Stimulated activated CD4-positive, alpha-beta T cell treated with anti-CD3 and anti-CD28 coated beads, Interleukin-4, amount 100 ng/mL, for 4 hours (primary cell): ENCODE data around the gene AMOT.

ENCODE experiments used
- DNase-seq, 2 experiments: peaks; one replicate each; pipeline ENCODE4 v3.0.0-alpha.2; 2020

AMOT gene

GRCh38 chrX:112835019-112835418 is 5.6 kb downstream of the AMOT start:
- no peak for DNase-seq

- DNase-seq: no peak
Observed at GRCh38 chrX:112834031-112834845, 6.4 kb downstream of the AMOT start.

GRCh38 chrX:112832481-112833095 is 8.0 kb downstream of the AMOT start:
- DNase-seq: no peak

- DNase-seq: no peak
Observed at GRCh38 chrX:112830540-112830939, 10.1 kb downstream of the AMOT start.

- no peak for DNase-seq
Observed at GRCh38 chrX:112827292-112827903, 13.2 kb downstream of the AMOT start.

GRCh38 chrX:112826023-112826422 is 14.6 kb downstream of the AMOT start:
- no peak for DNase-seq

- DNase-seq: no peak
Observed at GRCh38 chrX:112822892-112823291, 17.7 kb downstream of the AMOT start.

GRCh38 chrX:112820364-112821268 is 20.0 kb downstream of the AMOT start:
- no peak for DNase-seq

GRCh38 chrX:112819813-112820212 is 20.8 kb downstream of the AMOT start:
- DNase-seq: no peak

- DNase-seq: no peak
Observed at GRCh38 chrX:112819008-112819640, 21.5 kb downstream of the AMOT start.

GRCh38 chrX:112818114-112819007 is 22.3 kb downstream of the AMOT start:
- DNase-seq: no peak

GRCh38 chrX:112816908-112817307 is 23.7 kb downstream of the AMOT start:
- DNase-seq: no peak

- no peak for DNase-seq
Observed at GRCh38 chrX:112814496-112814895, 26.1 kb downstream of the AMOT start.

GRCh38 chrX:112812741-112813140 is 27.9 kb downstream of the AMOT start:
- DNase-seq: no peak

- no peak for DNase-seq
Observed at GRCh38 chrX:112808651-112809195, 31.9 kb downstream of the AMOT start.

- no peak for DNase-seq
Observed at GRCh38 chrX:112808007-112808406, 32.6 kb downstream of the AMOT start.

- DNase-seq: no peak
Observed at GRCh38 chrX:112803060-112803459, 37.6 kb downstream of the AMOT start.

- no peak for DNase-seq
Observed at GRCh38 chrX:112802541-112802940, 38.1 kb downstream of the AMOT start.

GRCh38 chrX:112800971-112801775 is 39.5 kb downstream of the AMOT start:
- DNase-seq: no peak

- DNase-seq: no peak
Observed at GRCh38 chrX:112799425-112799824, 41.2 kb downstream of the AMOT start.
